Esophagus muscularis mucosa (tissue), 4 donors: Measurements from ENCODE around the gene CHN1. TPM values are rescaled to one million over a fixed set of nuclear protein-coding genes. Genes with fewer than 3 reads are reported as not detected.

ENCODE experiments used
- DNase-seq: peaks from one replicate; pipeline ENCODE4 v3.0.0-alpha.2; 2017; ENCODE audit errors: extremely low spot score
- H3K27ac ChIP-seq, 4 donors: fragments of 200-600 bp; sonication (generic); replicated peaks in 1 of 4; 1 replicate in 3 of 4; 2 replicates in 1 of 4; pipeline ENCODE4 v1.5.1; 2016 to 2019; ENCODE audit warnings: mild to moderate bottlenecking in 1 of 4
- H3K27me3 ChIP-seq, 4 donors: fragments of 200-600 bp; sonication (generic); one replicate each; pipeline versions ENCODE4 v1.5.1 to v1.6.0; 2016 to 2019
- H3K36me3 ChIP-seq, 4 donors: fragments of 200-600 bp; sonication (generic); one replicate each; pipeline ENCODE4 v1.5.1; 2016 to 2019
- H3K4me1 ChIP-seq, 4 donors: fragments of 200-600 bp; sonication (generic); one replicate each; pipeline ENCODE4 v1.5.1; 2016 to 2019
- H3K4me3 ChIP-seq, 4 donors: fragments of 200-600 bp; sonication (generic); 1 replicate in 2 of 4; 2 replicates in 2 of 4; pipeline ENCODE4 v1.5.1; 2016 to 2019; ENCODE audit warnings: mild to moderate bottlenecking in 4 of 4, moderate library complexity in 1 of 4
- H3K9me3 ChIP-seq, 4 donors: fragments of 200-600 bp; sonication (generic); 1 replicate in 3 of 4; 2 replicates in 1 of 4; pipeline ENCODE4 v1.5.1; 2016 to 2019
- EP300 ChIP-seq: sonication (generic); formaldehyde crosslinking; IDR thresholded peaks from one replicate; pipeline ENCODE4 v1.6.1; 2017; ENCODE audit warnings: antibody characterized with exemption
- POLR2A ChIP-seq: fragments of 450-650 bp; IDR thresholded peaks from one replicate; pipeline ENCODE4 v1.6.1; 2017; ENCODE audit warnings: antibody characterized with exemption, moderate library complexity, mild to moderate bottlenecking, low read depth
- POLR2AphosphoS5 ChIP-seq, 2 donors: sonication (generic); formaldehyde crosslinking; IDR thresholded peaks; one replicate each; pipeline ENCODE4 v1.6.1; 2017; ENCODE audit warnings: antibody characterized with exemption in 2 of 2
- WGBS: methylation state at CpG from one replicate; pipeline ENCODE4 v1.1.5; 2018; 5-methylcytosine and 5-hydroxymethylcytosine counted together
- intact Hi-C: fragments of 100-400 bp; cut with DNase I; formaldehyde crosslinking; loops from one replicate; pipeline ENCODE4 v1.15.1; 2023
- total RNA-seq, 4 donors: library from RNA; depleted of rRNA; stranded (reverse); fragments of >200 nt; gene quantifications; one replicate each; pipeline versions ENCODE4 v1.1.0 to v1.2.1, GENCODE V29; 2016
- TF ChIP-seq, protein P1 (sequence below), 3 experiments: fragments of 200-600 bp in 2 of 3; fragments of 450-650 bp in 1 of 3; sonication (generic) in 2 of 3; IDR thresholded peaks; one replicate each; pipeline ENCODE4 v1.5.1; 2017 to 2019; ENCODE audit warnings: antibody characterized with exemption in 3 of 3, mild to moderate bottlenecking in 2 of 3, moderate library complexity in 1 of 3

The CHN1 gene
- total RNA-seq, 4 donors from 2014 or later = 23.2 to 32.3 (median 29.8) TPM

DNA sequence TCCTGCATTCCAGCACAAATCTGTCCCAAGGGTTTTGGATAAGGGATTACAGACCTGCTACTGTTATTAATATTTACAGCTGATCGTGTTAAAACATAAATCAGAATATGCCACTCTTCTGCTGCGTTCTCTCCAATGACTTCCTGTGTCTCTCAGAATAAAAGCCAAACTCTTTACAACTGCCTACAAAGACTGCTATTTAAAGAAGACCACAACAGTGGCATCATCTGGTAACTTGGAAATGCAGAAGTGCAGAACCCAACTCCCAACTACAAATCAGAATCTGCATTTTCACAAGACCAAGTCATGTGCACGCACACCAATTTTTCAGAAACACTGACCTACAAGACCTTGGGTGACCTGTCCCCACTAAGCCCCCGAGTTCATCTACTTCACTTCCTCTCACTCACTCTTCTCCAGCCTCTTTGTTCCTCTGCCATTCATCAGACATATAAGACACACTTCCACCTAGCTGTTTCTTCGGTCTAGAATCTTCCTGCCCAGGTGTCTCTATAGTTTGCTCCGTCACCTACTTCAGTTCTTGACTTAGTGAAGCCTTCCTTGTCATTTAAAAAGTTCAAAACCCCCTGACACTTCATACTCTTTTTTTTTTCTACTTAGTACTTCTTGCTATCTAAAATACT is 36.0 kb downstream of the CHN1 start:
- intact Hi-C loops = no loop called here
- no peaks in the 10 kb centered on the region for H3K27me3 ChIP-seq
- no peak for DNase-seq
- no peaks in the 10 kb centered on the region for H3K36me3 ChIP-seq
- H3K4me3 ChIP-seq = no peak overlapping the region
- peaks cover 22 to 56% (median 49%) of the 10 kb centered on the region in 4 donors for H3K4me1 ChIP-seq
- no peak overlapping the region for H3K27ac ChIP-seq
- no peaks in the 10 kb centered on the region for H3K9me3 ChIP-seq
- 78% methylated on average over 6 of the region's 6 CpGs for WGBS
- no peak for TF ChIP-seq EP300
- TF ChIP-seq POLR2A = no peak
- TF ChIP-seq, protein P1, sequence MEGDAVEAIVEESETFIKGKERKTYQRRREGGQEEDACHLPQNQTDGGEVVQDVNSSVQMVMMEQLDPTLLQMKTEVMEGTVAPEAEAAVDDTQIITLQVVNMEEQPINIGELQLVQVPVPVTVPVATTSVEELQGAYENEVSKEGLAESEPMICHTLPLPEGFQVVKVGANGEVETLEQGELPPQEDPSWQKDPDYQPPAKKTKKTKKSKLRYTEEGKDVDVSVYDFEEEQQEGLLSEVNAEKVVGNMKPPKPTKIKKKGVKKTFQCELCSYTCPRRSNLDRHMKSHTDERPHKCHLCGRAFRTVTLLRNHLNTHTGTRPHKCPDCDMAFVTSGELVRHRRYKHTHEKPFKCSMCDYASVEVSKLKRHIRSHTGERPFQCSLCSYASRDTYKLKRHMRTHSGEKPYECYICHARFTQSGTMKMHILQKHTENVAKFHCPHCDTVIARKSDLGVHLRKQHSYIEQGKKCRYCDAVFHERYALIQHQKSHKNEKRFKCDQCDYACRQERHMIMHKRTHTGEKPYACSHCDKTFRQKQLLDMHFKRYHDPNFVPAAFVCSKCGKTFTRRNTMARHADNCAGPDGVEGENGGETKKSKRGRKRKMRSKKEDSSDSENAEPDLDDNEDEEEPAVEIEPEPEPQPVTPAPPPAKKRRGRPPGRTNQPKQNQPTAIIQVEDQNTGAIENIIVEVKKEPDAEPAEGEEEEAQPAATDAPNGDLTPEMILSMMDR (IDR thresholded peaks at IDR 0.05) = no peak
- no peak for TF ChIP-seq POLR2AphosphoS5 (IDR thresholded peaks at IDR 0.05)

DNA sequence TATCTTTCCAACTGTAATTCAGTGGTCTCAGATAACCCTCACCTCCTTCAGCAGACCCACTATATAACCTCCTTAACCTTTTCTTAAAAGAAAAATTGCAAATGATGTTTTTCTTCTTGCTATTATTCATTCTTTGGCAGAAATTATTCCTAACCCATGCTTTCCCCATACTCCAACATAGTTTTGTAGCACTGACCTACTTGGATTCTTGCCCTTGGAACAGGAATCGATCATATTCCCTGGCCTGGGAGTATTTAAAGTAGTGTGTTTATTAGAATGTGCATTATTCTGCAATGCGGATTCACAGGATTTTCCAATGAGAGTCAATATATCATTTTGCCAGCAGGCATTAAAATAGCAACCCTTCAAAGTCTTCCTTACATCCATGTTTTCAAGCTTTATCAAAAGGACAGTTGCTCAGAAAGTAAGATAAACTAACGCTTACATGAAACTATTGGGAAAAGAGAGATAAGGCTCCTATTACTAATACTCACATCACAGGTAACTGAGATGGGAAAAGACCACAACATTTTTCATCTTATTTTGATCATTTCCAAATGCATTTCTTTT is 37.4 kb downstream of the CHN1 start:
- TF ChIP-seq EP300 = no peak
- TF ChIP-seq, protein P1 (IDR thresholded peaks at IDR 0.05) = no peak
- TF ChIP-seq POLR2AphosphoS5 (IDR thresholded peaks at IDR 0.05) = no peak
- no peak for TF ChIP-seq POLR2A
- 41% methylated on average over 3 of the region's 3 CpGs for WGBS

DNA sequence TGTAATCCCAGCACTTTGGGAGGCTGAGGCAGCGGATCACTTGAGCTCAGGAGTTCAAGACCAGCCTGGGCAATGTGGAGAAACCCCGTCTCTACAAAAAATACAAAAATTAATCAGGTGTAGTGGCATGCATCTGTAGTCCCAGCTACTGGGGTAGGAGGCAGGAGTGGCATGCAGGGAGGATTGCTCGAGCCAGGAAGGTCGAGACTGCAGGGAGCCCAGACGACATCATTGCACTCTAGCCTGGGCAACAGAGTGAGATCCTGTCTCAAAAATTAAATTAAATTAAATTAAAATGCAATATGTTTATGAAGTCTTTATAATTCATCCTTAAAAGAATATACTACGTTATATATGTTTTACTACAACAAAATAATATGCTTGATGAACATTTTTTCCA is 38.1 kb downstream of the CHN1 start:
- DNase-seq = no peak
- H3K27me3 ChIP-seq = no peaks in the 10 kb centered on the region
- intact Hi-C loops = no loop called here
- H3K27ac ChIP-seq = peak overlapping the region in 1 of 4 donors; percentile 66
- H3K4me1 ChIP-seq = peaks cover 19 to 45% (median 42%) of the 10 kb centered on the region in 4 donors
- H3K4me3 ChIP-seq = no peak overlapping the region
- H3K9me3 ChIP-seq = no peaks in the 10 kb centered on the region
- TF ChIP-seq POLR2A = no peak
- TF ChIP-seq POLR2AphosphoS5 (IDR thresholded peaks at IDR 0.05) = no peak
- WGBS = 95% methylated on average over 6 of the region's 6 CpGs
- no peaks in the 10 kb centered on the region for H3K36me3 ChIP-seq

More for the DNA sequence above, 37.4 kb downstream of the CHN1 start:
- intact Hi-C loops = no loop called here
- Histone ChIP-seq H3K4me3 (no peak overlapping the region), H3K27me3 (no peaks in the 10 kb centered on the region), H3K9me3 (no peaks in the 10 kb centered on the region), H3K36me3 (no peaks in the 10 kb centered on the region), H3K4me1 (peaks cover 22 to 51% (median 48%) of the 10 kb centered on the region in 4 donors), H3K27ac (no peak overlapping the region)
- DNase-seq = no peak

DNA sequence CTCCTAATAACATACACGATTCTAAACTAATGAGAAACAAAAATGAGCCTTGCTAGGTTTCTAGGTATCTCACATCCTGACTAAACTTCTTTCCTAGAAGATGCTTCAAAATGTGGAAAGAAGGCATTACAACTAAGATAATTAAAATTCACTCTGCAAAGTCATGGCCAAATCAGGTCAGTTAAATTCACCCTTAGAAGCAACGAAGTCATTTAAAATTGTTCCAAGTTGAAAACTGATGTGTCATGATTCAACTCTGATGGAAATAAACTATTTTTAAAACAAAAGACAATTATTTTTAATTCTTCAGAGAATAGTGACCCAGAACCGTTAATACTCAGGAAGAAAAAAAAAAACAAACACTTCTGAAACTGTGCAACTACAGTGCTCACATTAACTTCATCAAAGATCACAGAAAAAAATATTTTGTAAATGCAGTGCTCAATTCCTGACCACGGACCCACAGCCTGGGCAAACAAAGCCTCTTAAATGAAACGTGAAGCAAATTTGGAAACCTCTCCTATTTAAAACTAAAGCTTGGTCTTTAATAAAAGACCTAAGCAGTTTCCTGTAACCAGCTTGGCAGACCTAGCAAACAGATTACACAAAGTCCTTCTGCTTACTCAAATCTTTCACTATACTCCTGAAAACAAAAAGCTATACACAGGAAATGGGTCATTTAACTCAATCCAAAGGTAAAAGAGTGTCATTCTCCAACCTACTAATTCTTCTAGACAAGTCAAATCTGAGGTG is 39.0 kb downstream of the CHN1 start:
- Histone ChIP-seq H3K4me3 (no peak overlapping the region), H3K27me3 (no peaks in the 10 kb centered on the region), H3K9me3 (no peaks in the 10 kb centered on the region), H3K4me1 (peaks cover 10 to 39% (median 35%) of the 10 kb centered on the region in 4 donors), H3K27ac (peak overlapping the region; percentile 27 to 66 (median 35)), H3K36me3 (no peaks in the 10 kb centered on the region)
- intact Hi-C loops = no loop called here
- DNase-seq = no peak
- no peak for TF ChIP-seq EP300
- TF ChIP-seq, protein P1 (IDR thresholded peaks at IDR 0.05) = no peak
- TF ChIP-seq POLR2AphosphoS5 (IDR thresholded peaks at IDR 0.05) = no peak
- TF ChIP-seq POLR2A = no peak
- 24% methylated on average over 5 of the region's 5 CpGs for WGBS

DNA sequence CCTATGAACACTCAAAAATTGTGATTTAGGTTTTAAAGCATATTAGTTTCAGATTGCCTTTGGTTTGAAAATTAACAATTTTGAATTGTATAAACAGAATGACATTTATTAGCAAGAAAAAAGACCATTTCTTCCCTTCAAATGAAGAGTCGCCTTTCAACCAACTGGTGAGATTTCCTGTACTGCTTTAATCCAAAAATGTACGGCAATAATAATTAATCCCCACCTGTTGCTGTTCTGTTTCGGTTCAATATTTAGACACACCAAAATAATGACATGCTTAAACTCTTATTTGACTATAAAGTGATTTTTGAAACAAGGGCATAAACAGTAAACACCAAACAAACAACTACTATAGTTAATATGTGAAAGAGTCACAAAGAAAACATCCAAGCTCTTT is 39.6 kb downstream of the CHN1 start:
- no peaks in the 10 kb centered on the region for H3K27me3 ChIP-seq
- H3K9me3 ChIP-seq = no peaks in the 10 kb centered on the region
- WGBS = 90% methylated on average over 3 of the region's 3 CpGs
- H3K27ac ChIP-seq = peak overlapping the region in 2 of 4 donors; percentile 27 to 32
- H3K4me3 ChIP-seq = no peak overlapping the region
- no peaks in the 10 kb centered on the region for H3K36me3 ChIP-seq
- intact Hi-C loops = no loop called here
- DNase-seq = no peak
- peaks cover 12 to 40% (median 37%) of the 10 kb centered on the region in 4 donors for H3K4me1 ChIP-seq
- no peak for TF ChIP-seq EP300
- TF ChIP-seq, protein P1 (IDR thresholded peaks at IDR 0.05) = no peak
- TF ChIP-seq POLR2AphosphoS5 (IDR thresholded peaks at IDR 0.05) = no peak
- no peak for TF ChIP-seq POLR2A
